ENCODE results near the gene KRTAP10-3.

KRTAP10-3 gene

GRCh38 chr21:44527156-44527982, 31.2 kb downstream of the KRTAP10-3 start:
- DNase-seq, result no peak

- DNase-seq, result no peak
Measured at GRCh38 chr21:44526096-44526997, 32.2 kb downstream of the KRTAP10-3 start.

- DNase-seq, result no peak
Measured at GRCh38 chr21:44525391-44526095, 33.1 kb downstream of the KRTAP10-3 start.

- no peak for DNase-seq
Measured at GRCh38 chr21:44524414-44525371, 33.9 kb downstream of the KRTAP10-3 start.

GRCh38 chr21:44523567-44524413, 34.8 kb downstream of the KRTAP10-3 start:
- DNase-seq, result no peak

GRCh38 chr21:44522753-44523204, 35.8 kb downstream of the KRTAP10-3 start:
- no peak for DNase-seq

- no peak for DNase-seq
Measured at GRCh38 chr21:44521928-44522752, 36.5 kb downstream of the KRTAP10-3 start.

- no peak for DNase-seq
Measured at GRCh38 chr21:44521301-44521927, 37.2 kb downstream of the KRTAP10-3 start.

GRCh38 chr21:44520326-44521300, 38.0 kb downstream of the KRTAP10-3 start:
- DNase-seq, result no peak

- DNase-seq, result no peak
Measured at GRCh38 chr21:44519346-44520325, 39.0 kb downstream of the KRTAP10-3 start.

GRCh38 chr21:44518686-44519085, 39.9 kb downstream of the KRTAP10-3 start:
- no peak for DNase-seq

GRCh38 chr21:44517175-44517899, 41.3 kb downstream of the KRTAP10-3 start:
- no peak for DNase-seq

- DNase-seq, result no peak
Measured at GRCh38 chr21:44516828-44517174, 41.8 kb downstream of the KRTAP10-3 start.

- no peak for DNase-seq
Measured at GRCh38 chr21:44516342-44516741, 42.3 kb downstream of the KRTAP10-3 start.

- DNase-seq, result no peak
Measured at GRCh38 chr21:44515359-44516165, 43.0 kb downstream of the KRTAP10-3 start.
